Ovary (tissue), 3 donors: ENCODE data around the gene FAM222A.

Experiments used
- CTCF ChIP-seq, 3 donors: fragments of 450-650 bp in 2 of 3; fragments of 200-600 bp in 1 of 3; IDR thresholded peaks; one replicate each; pipeline versions ENCODE4 v1.5.1 to v1.8.0; 2016 to 2022; ENCODE audit warnings: antibody characterized with exemption in 3 of 3, mild to moderate bottlenecking in 1 of 3
- EP300 ChIP-seq: sonication (generic); formaldehyde crosslinking; IDR thresholded peaks from one replicate; pipeline ENCODE4 v1.6.1; 2017; ENCODE audit warnings: antibody characterized with exemption
- donor health status: DM: no; HTN: no; CAD: no.

DNA sequence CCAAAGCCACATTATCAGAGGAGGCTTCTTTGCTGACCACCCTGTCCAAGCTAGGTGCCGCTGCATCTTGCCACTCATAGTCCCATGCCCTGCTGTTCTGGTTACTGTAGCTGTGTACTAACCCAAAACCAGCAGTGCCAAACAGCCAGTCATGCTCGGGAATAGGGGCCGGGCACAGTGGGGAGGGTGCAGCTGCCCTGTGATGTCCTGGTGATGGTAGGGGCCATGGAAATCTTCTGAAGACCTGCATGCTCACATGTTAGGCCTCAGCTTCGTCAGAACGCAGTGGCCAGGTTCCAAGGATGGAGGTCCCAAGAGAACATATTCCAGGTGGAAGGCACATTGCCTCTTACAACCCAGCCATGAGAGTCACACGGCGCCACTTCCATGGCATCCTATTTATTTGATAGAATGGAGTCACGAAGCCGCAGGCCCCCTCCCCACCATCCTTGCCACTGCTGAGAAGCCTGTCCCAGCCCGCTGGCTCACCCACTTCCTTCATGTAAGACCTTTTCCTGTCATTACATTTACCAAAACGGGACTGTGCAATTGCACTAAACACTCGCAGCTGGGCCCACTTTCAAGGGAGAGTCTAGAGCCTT is 48.5 kb downstream of the FAM222A start:
- TF ChIP-seq EP300 (no peak), CTCF (IDR thresholded peaks at IDR 0.05) (no peak)
